Epithelial cell of umbilical artery (primary cell): Measurements from ENCODE around the gene ZBTB1. TPM values are rescaled to one million over a fixed set of nuclear protein-coding genes. Genes with fewer than 3 reads are reported as not detected.

ENCODE experiments used
- total RNA-seq: library from RNA; depleted of rRNA; stranded (reverse); fragments of >200 nt; gene quantifications from 2 replicates; pipeline ENCODE4 v1.2.3, GENCODE V29; 2014

ZBTB1 gene, protein sequence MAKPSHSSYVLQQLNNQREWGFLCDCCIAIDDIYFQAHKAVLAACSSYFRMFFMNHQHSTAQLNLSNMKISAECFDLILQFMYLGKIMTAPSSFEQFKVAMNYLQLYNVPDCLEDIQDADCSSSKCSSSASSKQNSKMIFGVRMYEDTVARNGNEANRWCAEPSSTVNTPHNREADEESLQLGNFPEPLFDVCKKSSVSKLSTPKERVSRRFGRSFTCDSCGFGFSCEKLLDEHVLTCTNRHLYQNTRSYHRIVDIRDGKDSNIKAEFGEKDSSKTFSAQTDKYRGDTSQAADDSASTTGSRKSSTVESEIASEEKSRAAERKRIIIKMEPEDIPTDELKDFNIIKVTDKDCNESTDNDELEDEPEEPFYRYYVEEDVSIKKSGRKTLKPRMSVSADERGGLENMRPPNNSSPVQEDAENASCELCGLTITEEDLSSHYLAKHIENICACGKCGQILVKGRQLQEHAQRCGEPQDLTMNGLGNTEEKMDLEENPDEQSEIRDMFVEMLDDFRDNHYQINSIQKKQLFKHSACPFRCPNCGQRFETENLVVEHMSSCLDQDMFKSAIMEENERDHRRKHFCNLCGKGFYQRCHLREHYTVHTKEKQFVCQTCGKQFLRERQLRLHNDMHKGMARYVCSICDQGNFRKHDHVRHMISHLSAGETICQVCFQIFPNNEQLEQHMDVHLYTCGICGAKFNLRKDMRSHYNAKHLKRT
- total RNA-seq, result 43.5 and 48.7 TPM in 2 replicates

DNA sequence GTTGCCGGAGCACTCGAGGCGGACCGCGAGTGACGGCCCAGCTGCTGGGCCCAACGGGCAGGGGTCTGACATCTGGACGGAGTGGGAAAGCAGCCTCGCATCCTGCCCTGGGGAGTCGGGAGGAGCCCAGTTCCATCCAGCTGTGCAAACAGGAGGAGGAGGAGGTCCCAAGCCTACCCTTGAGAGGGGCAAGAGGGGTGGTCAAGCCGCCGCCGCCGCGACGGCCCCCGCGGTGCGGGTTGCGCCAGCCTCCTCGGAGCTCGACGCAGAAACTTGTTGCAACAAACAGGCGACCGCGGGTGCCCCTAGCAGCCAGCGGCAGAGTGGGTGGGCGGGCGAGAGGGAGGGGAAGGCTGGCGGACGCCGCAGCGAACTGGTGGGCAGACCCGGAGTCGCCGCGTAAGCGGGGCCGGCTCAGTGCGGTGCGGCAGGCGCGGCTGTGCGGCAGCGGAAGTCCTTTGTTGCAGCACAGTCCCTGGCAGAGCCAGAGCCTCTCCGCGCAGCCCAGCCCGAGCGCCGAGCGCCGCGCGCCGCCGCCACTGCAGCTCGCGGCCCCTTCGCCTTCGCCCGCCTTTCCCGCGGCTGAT, at the start of gene ZBTB1:
Gene ZBTB1 (plus strand): TSS at position 461 of the 587 bp plus-strand sequence. CDS start 16,735 bp downstream, outside the sequence.

DNA sequence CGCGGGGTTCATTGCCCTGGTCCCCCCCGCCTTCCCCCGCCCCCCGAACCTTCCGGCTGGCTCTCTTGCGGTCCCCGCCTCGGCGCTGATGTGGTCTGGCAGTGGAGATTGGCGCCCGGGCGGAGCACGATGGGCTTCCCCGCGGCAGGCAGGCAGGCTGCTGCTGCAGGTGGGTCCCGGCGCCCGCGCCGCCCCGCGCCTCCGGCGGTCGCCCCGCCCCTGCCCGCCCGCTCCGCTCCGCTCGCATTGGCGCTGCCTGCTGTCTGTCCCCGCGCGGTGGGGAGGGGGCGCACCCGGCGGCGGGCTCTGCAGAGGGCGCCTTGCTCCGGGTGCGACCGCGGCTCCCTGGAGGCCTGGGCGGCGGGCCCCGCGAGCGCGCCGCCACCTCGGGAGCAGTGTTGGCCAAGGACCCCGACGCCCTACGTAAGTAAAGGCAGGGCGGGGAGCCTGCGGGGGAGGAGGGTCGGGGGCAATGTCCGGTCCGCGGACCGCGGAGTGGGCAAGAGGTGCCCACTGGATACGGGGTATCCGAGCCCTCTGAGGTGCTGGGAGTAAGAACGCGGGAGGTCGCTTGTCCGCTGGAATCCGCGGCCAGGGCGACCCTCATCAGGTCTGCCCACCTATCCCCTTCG, 39.3 kb upstream of the ZBTB1 start, which contains the start of gene AKAP5:
Gene AKAP5 (plus strand): TSS at position 309 of the 632 bp plus-strand sequence. CDS start 2,896 bp downstream, outside the sequence.

DNA sequence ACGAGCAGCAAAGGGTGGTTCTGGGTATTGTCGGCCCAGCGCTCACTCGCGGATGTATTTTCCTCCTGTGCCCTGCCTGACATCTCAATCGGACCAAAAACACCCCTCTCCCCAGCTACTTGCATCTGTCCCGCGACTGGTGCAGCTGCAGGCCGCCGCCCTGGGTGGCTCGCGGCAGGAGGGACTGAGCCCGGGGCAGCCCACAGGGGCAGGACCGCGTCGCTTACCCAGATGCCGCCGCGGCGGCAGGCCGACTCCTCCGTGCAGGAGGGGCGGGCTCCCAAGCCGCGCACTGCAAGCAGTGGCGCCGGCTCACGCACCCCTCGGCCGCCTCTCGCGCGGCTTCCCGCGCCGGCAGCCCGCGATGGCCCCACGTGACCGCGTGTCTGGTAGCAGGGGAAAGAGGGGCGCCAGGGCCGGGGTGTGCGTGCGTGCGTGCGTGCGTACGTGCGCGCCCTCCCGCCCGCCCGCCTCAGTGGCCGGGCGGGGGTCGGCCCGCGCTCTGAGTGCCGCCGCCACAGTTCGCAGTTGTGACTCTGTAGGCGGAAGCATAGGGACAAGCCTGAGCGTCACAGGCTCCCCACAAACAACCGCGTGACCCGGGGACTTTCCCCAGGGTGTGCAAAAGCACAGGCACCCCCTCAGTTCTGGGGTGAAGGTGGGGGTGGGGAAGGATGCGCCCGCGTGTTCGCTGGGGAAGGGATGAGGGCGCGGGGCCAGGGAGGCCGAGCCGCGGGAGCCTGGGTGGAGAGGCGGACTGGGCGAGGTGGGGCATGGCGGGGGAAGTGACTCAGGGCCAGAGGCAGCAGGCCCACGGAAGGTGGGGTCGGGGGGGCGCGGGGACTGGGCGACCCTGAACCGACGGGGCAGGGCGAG, 898 bp upstream of the ZBTB1 start, which contains the start of gene ZBTB25:
Gene ZBTB25 (minus strand): TSS at position 405 of the 876 bp plus-strand sequence. CDS start 13,305 bp downstream, outside the sequence.

DNA sequence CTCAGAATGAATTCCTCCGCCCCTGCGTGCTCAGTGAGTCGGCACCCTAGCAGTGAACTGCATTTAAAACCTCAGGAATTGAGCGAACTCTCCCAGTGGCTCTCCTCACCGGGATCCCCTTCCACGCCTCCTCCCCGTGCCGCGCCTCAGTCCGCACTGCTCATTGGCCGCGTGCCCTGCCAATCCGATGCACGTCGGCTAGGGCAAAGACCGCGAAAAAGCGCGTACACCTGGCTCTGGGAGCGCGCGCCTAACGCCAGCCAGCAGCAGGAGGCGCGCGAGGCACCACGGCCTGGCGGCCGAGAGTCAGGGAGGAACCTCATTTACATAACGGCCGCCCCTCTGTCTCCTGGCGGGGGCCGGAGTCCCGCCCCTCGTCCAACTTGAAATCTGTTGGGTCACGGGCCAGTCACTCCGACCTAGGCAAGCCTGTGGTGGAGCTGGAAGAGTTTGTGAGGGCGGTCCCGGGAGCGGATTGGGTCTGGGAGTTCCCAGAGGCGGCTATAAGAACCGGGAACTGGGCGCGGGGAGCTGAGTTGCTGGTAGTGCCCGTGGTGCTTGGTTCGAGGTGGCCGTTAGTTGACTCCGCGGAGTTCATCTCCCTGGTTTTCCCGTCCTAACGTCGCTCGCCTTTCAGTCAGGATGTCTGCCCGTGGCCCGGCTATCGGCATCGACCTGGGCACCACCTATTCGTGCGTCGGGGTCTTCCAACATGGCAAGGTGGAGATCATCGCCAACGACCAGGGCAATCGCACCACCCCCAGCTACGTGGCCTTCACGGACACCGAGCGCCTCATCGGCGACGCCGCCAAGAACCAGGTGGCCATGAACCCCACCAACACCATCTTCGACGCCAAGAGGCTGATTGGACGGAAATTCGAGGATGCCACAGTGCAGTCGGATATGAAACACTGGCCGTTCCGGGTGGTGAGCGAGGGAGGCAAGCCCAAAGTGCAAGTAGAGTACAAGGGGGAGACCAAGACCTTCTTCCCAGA, 35.9 kb downstream of the ZBTB1 start, which contains the start of gene HSPA2:
Gene HSPA2 (plus strand): TSS at position 534 of the 995 bp plus-strand sequence. CDS start 109 bp downstream, at position 643.

DNA sequence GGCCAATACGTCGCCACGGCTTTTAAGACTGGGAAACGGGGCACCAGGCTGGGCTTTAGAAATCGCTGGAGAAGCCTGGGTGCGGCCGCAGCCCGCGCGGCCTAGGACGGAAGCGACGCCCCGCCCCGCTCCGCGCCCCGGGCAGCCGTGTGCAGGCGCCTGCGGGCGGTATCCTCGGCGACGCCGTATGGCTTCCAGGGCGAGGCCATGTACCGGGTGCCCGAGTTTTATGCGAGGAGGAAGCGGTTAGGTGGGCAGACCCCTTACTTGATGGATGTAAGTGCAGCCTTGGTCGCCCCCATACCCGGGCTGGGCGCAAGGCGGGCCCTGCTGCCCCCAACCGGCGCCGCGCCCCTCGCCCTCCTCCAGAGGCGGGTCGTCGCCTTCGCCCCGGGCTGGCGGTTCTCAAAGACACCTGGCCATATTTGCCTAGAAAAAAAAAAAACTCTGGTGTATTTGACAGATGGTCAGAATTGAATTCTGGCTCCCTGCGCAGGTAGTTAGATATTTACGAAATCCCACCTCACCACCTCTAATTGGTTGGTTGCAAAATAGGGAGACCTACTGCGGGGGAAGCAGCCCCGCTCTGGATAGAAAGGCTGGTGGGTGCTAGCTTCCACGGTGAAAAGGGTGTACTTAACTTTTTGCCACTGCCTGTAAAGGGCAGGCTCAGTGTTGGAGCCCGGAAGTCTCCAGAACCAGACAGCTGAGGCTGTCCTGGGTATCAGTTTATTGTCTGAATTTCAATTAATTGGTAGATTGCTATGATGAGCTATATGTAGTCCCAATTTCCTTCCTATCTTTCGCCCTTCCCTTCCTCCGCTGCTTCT, 45.4 kb downstream of the ZBTB1 start, which contains the start of gene PPP1R36:
Gene PPP1R36 (plus strand): TSS at position 171 of the 830 bp plus-strand sequence. CDS start 37 bp downstream, at position 208.

Other genes with a start within 250 kb of the ZBTB1 start
- 0.30 TPM in 1 of 2 replicates, not detected in the other for gene ESR2, start 210.4 kb upstream of the ZBTB1 start, total RNA-seq
- 38.7 and 66.3 TPM in 2 replicates for gene MTHFD1, start 116.4 kb upstream of the ZBTB1 start, total RNA-seq
- gene AKAP5, start 39.3 kb upstream of the ZBTB1 start, total RNA-seq, result 0.65 and 1.2 TPM in 2 replicates
- 1.9 and 5.9 TPM in 2 replicates for gene ZBTB25, start 932 bp upstream of the ZBTB1 start, total RNA-seq
- gene HSPA2, start 36.0 kb downstream of the ZBTB1 start, total RNA-seq, result 2.9 and 3.6 TPM in 2 replicates
- gene PPP1R36, start 45.2 kb downstream of the ZBTB1 start, total RNA-seq, result 0.32 and 0.61 TPM in 2 replicates
- 1.9 and 4.1 TPM in 2 replicates for gene PLEKHG3, start 199.7 kb downstream of the ZBTB1 start, total RNA-seq